ENCODE measurements around the gene TENT5A.

- no peak for TF ChIP-seq ZNF629 (tag by site-specific recombination; IDR thresholded peaks at IDR 0.05)
- TF ChIP-seq, protein P1, sequence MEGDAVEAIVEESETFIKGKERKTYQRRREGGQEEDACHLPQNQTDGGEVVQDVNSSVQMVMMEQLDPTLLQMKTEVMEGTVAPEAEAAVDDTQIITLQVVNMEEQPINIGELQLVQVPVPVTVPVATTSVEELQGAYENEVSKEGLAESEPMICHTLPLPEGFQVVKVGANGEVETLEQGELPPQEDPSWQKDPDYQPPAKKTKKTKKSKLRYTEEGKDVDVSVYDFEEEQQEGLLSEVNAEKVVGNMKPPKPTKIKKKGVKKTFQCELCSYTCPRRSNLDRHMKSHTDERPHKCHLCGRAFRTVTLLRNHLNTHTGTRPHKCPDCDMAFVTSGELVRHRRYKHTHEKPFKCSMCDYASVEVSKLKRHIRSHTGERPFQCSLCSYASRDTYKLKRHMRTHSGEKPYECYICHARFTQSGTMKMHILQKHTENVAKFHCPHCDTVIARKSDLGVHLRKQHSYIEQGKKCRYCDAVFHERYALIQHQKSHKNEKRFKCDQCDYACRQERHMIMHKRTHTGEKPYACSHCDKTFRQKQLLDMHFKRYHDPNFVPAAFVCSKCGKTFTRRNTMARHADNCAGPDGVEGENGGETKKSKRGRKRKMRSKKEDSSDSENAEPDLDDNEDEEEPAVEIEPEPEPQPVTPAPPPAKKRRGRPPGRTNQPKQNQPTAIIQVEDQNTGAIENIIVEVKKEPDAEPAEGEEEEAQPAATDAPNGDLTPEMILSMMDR (tag by site-specific recombination; IDR thresholded peaks at IDR 0.05) = no peak
- TF ChIP-seq ZNF211 (tag by site-specific recombination; IDR thresholded peaks at IDR 0.05; ENCODE audit: low read depth) = no peak
- TF ChIP-seq ZNF670 (tag by site-specific recombination; IDR thresholded peaks at IDR 0.05; ENCODE audit: low read depth) = no peak
- TF ChIP-seq MEIS1 (CRISPR knock-in tag; IDR thresholded peaks at IDR 0.05; ENCODE audit: borderline replicate concordance) = no peak
- no peak for TF ChIP-seq KLF16 (tag by site-specific recombination; IDR thresholded peaks at IDR 0.05)
- TF ChIP-seq, protein P2, sequence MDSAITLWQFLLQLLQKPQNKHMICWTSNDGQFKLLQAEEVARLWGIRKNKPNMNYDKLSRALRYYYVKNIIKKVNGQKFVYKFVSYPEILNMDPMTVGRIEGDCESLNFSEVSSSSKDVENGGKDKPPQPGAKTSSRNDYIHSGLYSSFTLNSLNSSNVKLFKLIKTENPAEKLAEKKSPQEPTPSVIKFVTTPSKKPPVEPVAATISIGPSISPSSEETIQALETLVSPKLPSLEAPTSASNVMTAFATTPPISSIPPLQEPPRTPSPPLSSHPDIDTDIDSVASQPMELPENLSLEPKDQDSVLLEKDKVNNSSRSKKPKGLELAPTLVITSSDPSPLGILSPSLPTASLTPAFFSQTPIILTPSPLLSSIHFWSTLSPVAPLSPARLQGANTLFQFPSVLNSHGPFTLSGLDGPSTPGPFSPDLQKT (IDR thresholded peaks at IDR 0.05; ENCODE audit: borderline replicate concordance, low read depth, low read length) = no peak
- no peak for TF ChIP-seq YY1 (tag by site-specific recombination; IDR thresholded peaks at IDR 0.05)
- no peak for TF ChIP-seq ZNF214 (tag by site-specific recombination; IDR thresholded peaks at IDR 0.05; ENCODE audit: borderline replicate concordance)
- no peak for TF ChIP-seq SP2 (tag by site-specific recombination; IDR thresholded peaks at IDR 0.05)
- TF ChIP-seq ZNF362 (tag by site-specific recombination; IDR thresholded peaks at IDR 0.05) = no peak
- no peak for TF ChIP-seq ZNF274 (IDR thresholded peaks at IDR 0.05; ENCODE audit: low read length)
- no peak for TF ChIP-seq ZNF274 (tag by site-specific recombination; IDR thresholded peaks at IDR 0.05; ENCODE audit: borderline replicate concordance)
- no peak for TF ChIP-seq ZNF391 (tag by site-specific recombination; IDR thresholded peaks at IDR 0.05; ENCODE audit: borderline replicate concordance, low read depth)
Measured at GRCh38 chr6:81769824-81770223, 17.3 kb upstream of the TENT5A start.
